GM12872 (cell line): ENCODE results near the gene RASSF9.

Experiments
- CTCF ChIP-seq: IDR thresholded peaks from 3 replicates; pipeline ENCODE4 v1.5.1; 2011; ENCODE audit warnings: low read depth, mild to moderate bottlenecking, low read length, moderate library complexity; ENCODE audit not compliant: insufficient read depth

Gene RASSF9

DNA sequence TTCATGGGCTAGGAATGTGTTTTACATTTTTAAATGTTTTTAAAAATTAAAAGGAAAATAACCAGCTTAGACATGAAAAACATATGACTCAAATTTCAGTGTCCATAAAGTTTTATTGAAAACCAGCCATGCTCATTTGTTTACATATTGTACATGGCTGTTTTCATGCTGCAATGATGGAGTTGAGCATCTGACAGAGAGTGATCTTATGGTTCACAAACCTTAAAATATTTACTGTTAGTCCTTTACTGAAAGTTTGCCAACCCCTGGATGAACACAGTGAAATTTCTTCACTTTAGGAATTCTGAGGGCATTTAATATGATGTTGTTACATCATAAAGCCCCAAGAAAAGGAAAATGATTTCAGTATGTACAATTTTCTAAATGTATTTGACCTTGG is 16.1 kb downstream of the RASSF9 start:
- no peak for TF ChIP-seq CTCF

- TF ChIP-seq CTCF: no peak
Measured at GRCh38 chr12:85814741-85815140, 21.5 kb downstream of the RASSF9 start.

DNA sequence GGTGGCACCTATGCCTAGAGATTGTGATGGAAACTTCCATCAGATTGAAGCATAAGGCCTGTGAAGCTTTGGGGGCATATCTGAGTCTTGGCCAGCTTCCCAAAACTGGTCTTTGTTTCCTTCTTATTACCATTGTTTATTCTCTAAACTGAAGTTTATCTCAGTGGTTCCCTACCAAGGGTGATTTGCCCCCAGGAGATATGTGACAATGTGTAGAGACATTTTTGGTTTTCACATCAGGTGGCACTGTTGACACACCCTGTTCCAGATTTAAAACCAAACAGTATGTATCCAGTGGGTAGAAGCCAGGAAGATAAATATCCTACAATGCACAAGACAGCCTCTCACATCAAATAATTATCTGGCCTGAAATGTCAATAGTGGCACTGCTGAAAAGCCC is 22.1 kb downstream of the RASSF9 start:
- TF ChIP-seq CTCF: no peak

DNA sequence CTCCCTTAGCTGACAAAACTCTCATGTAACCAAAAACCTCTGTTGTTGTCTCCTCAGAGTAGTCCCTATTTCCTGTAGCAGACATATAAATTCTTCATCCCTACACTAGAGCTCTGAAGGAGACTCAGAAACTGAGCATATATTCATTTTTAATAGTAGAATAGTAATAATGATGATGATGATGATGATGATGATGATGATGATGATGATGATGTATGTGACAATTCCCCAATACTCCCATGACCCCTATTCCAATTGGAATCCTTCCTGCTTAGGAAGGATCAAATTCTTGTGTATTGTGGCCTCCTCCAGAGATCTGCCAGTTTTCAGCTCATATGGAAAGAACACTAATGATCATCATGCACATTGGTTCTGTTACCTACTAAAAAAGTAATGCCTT is 26.7 kb downstream of the RASSF9 start:
- no peak for TF ChIP-seq CTCF

DNA sequence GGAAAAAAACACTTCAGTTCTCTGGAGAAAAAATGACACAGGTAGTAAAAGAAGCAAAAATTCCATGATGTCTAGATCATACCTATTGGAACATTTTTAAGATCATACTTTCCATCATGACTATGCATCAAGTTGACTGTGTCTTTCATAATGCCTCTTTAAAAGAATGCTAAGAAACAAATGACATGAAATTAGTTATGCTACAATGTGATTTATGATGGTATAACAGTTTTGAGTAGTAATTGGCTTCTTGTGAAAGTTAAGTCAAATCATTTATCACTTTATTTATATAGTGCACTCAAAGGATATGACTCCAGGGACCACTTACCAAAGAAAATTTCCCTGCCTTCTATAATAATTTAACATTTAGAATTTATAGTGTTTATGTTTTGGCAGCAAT is 28.5 kb downstream of the RASSF9 start:
- no peak for TF ChIP-seq CTCF

DNA sequence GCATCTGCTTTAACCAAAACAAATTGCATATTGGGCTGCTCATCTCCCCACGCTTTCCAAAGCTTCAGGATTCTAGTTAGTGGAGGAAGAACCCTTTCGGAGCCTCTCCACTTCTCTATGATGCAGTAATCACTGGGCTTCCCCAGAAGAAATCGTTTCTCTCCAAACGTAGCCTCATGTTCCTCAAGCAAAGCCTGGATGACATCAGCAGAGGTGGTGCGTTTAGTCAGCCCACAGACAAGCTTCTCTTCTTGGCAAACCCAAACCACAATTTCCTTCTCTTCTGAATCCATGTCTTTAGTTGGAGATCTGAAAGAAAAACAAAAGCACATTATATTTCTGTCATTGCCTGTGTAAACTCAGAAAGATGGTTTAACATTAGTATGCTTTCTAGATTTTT is 30.6 kb downstream of the RASSF9 start:
- no peak for TF ChIP-seq CTCF

- TF ChIP-seq CTCF: no peak
Measured at GRCh38 chr12:85804663-85805062, 31.5 kb downstream of the RASSF9 start.

DNA sequence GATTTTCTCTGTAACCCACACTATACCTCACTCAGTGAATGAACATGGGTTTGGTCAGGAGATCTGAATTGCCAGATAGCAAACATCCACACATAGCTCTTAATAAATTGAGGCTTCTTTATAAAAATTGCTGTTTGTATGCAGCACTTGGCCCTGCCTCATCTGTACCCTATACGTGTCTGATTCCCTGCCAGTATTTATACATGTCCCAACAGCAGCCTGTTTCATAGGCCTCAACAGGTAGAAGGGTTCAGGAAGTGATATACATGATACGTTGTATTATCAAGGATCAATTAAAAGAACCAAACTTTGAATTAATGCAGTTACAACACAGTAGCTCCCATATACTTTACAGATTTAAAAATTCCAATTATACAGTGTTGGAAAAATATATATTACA is 32.3 kb downstream of the RASSF9 start:
- TF ChIP-seq CTCF: no peak
